Activated B cell treated with CpG ODN at 0.5 μM for 24 hours (primary cell): ENCODE results near the gene ACTL6B. TPM values are rescaled to one million over a fixed set of nuclear protein-coding genes. Genes with fewer than 3 reads are reported as not detected.

Experiments used
- ATAC-seq: fragments of 200-7000 bp; cut with Tn5 transposase; one replicate; pipeline ENCODE4 v1.10.0; 2021; ENCODE audit warnings: low read depth, mild to moderate bottlenecking, moderate library complexity
- CTCF ChIA-PET: fragments of 350-600 bp; sonication (Branson Sonifier 250); formaldehyde crosslinking; loops from one replicate; lab custom pipeline; 2021; ENCODE audit warnings: antibody characterized with exemption; lab: Charles Lee
- POLR2A ChIA-PET: fragments of 350-600 bp; sonication (Branson Sonifier 250); formaldehyde crosslinking; loops from one replicate; lab custom pipeline; 2021; ENCODE audit warnings: antibody characterized with exemption; lab: Charles Lee
- DNase-seq: peaks from one replicate; pipeline ENCODE4 v3.0.0; 2022
- H3K27ac Mint-ChIP-seq: one replicate; pipeline ENCODE4 v1.8.0; 2020; ENCODE audit warnings: mixed read lengths
- H3K27me3 Mint-ChIP-seq: one replicate; pipeline ENCODE4 v1.8.0; 2021; ENCODE audit warnings: mixed read lengths
- H3K36me3 Mint-ChIP-seq: one replicate; pipeline ENCODE4 v1.8.0; 2021; ENCODE audit warnings: low read depth, mixed read lengths
- H3K4me1 Mint-ChIP-seq: one replicate; pipeline ENCODE4 v1.8.0; 2021; ENCODE audit warnings: mixed read lengths
- H3K4me3 Mint-ChIP-seq: one replicate; pipeline ENCODE4 v1.8.0; 2020; ENCODE audit warnings: mild to moderate bottlenecking, mixed read lengths
- H3K9me3 Mint-ChIP-seq: one replicate; pipeline ENCODE4 v1.8.0; 2020; ENCODE audit warnings: mixed read lengths
- intact Hi-C: fragments of 100-400 bp; cut with micrococcal nuclease; formaldehyde crosslinking; loops from one replicate; pipeline ENCODE4 v1.15.1; 2024
- total RNA-seq: library from RNA; stranded (reverse); gene quantifications from 2 replicates; pipeline ENCODE4 v1.2.3, GENCODE V29; 2022
- TF ChIP-seq, protein P1 (sequence below): fragments of 200-600 bp; IDR thresholded peaks from one replicate; pipeline ENCODE4 v1.8.0; 2022; ENCODE audit warnings: antibody characterized with exemption, mild to moderate bottlenecking

ACTL6B gene
- total RNA-seq, 1 donor from 2014 or later, result not detected

DNA sequence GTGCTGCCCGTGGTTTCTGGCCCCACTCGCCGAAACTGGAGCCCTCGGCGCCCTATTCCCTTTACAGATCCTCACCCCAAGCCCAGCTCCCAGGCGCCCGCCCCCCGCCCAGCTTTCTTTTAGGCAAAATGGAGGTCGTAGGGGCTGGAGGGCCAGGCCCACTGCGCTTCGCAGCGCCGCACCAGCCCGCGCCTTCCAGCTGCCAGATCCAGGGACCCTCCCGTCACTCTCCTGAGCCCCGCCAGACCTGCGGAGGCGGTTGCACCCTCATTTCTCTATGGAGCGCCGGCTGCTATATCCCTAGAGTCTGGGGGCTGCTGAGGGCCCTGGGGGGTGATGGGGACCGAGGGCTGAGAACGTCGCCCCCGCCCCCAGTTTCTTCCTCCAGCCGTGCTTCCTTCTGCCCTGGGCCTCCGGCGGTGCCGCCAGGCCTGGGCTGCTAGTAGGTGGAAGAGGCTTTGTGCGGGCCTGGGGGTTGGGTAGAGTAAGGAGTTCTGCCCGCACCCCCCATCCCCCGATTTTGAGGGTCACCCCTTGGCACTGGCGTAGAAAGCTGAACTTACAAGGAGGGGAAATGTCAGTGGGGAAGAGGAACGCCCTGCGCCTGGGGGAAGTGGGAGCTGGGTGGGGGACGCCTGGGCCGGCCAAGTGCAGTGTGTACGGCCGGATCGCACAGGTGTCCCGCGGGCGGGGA, 18.3 kb upstream of the ACTL6B start:
- Mint-ChIP-seq H3K27ac (peak overlapping the region; percentile 95), H3K4me1 (peaks cover 11% of the 10 kb centered on the region), H3K9me3 (no peaks in the 10 kb centered on the region), H3K27me3 (no peaks in the 10 kb centered on the region), H3K4me3 (peak overlapping the region; percentile 97), H3K36me3 (peaks cover 32% of the 10 kb centered on the region)
- DNase-seq, result peak; percentile 56
- intact Hi-C loops, result loop anchor here (10.0 kb wide), 1 partner anchor 590 kb away; the partner anchor contains the start of genes COPS6 and ZNF3
- ATAC-seq, result no peak
- ChIA-PET POLR2A (interaction anchor here (0.6 to 6.3 kb wide), 13 partner anchors 8 to 275 kb away, joined by 3 to 60 read pairs (median 4); partner anchors contain the start of genes FBXO24, GIGYF1, LRCH4 and MOSPD3), CTCF (interaction anchor here (1.1 to 2.0 kb wide), 3 partner anchors 31 to 110 kb away, joined by 3 to 8 read pairs (median 3); partner anchors contain the start of gene POP7)
- TF ChIP-seq, protein P1, sequence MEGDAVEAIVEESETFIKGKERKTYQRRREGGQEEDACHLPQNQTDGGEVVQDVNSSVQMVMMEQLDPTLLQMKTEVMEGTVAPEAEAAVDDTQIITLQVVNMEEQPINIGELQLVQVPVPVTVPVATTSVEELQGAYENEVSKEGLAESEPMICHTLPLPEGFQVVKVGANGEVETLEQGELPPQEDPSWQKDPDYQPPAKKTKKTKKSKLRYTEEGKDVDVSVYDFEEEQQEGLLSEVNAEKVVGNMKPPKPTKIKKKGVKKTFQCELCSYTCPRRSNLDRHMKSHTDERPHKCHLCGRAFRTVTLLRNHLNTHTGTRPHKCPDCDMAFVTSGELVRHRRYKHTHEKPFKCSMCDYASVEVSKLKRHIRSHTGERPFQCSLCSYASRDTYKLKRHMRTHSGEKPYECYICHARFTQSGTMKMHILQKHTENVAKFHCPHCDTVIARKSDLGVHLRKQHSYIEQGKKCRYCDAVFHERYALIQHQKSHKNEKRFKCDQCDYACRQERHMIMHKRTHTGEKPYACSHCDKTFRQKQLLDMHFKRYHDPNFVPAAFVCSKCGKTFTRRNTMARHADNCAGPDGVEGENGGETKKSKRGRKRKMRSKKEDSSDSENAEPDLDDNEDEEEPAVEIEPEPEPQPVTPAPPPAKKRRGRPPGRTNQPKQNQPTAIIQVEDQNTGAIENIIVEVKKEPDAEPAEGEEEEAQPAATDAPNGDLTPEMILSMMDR, result no peak

DNA sequence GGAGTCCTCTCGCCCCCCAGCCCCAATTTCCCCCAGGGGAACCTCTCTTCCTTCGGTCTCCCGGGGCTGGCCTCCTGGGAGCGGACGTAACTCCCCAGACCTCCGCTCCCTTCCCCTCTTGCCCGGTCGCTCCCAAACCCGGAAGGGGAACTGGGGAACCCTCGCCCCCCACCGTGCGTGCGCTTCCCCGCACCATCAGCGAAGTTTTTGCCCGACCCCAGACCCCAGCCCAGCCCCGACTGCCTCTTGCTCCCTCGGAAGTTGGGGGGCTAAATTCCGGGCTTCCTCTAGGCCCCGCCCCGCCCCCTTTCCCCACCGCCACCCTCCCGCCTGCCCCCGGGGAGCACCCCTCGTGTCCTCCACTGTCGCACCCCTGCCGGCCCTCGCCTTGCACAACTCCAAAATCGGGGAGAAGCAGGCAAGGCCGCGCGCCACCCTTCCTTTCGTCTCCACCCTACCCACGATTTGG, 17.7 kb upstream of the ACTL6B start:
- Mint-ChIP-seq H3K4me1 (peaks cover 11% of the 10 kb centered on the region), H3K27ac (peak overlapping the region; percentile 95), H3K9me3 (no peaks in the 10 kb centered on the region), H3K36me3 (peaks cover 27% of the 10 kb centered on the region), H3K4me3 (peak overlapping the region; percentile 97), H3K27me3 (no peaks in the 10 kb centered on the region)
- ATAC-seq (no peak), DNase-seq (no peak)
- POLR2A ChIA-PET, result interaction anchor here (0.6 to 6.3 kb wide), 8 partner anchors 9 to 276 kb away, joined by 4 to 60 read pairs (median 6); partner anchors contain the start of genes FBXO24, GIGYF1, LRCH4 and MOSPD3
- intact Hi-C loops, result loop anchor here (1.0 to 10.0 kb wide), 11 partner anchors 21 to 589 kb away; partner anchors contain the start of genes COPS6, FBXO24, LRCH4 and MEPCE
- CTCF ChIA-PET, result interaction anchor here (1.1 kb wide), 1 partner anchor 32 kb away, joined by 3 read pairs; the partner anchor contains the start of gene POP7
- TF ChIP-seq, protein P1, result no peak

DNA sequence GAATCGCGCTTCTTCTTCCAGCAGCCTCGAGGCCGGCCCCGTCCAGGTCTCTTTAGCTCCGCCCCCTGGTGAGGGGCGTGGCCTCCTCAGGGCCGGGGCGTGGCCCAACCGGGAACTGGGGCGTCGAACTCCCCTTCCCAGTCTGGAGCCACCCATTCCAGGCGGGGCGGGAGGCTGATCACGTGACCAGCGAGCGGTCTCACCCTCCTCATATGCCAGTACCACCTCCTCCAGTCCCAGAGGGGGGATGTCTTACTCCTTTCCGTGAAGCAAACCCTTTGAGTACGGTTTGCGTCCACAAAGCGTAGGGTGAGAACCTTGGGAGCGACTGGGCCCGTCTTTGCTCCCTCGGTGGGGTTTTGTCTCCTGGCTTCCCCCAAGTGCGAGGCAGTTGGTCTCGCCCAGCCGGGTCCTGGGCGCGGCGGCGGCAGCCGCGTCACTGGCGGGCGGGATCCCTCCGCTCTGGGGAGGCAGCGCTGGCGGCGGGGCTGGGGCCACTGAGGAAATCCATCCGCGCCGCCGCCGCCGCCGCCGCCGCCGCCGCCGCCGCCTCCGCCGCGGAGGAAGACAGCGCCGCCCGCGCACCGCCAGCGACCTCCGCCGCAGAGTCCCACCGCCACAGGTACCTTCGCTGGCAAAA, 17.2 kb upstream of the ACTL6B start, which contains the start of gene GNB2:
Gene GNB2 (plus strand): TSS at position 439 of the 640 bp plus-strand sequence. CDS start 2,526 bp downstream, outside the sequence.
- peak; percentile 67 for ATAC-seq
- TF ChIP-seq, protein P1, result no peak

DNA sequence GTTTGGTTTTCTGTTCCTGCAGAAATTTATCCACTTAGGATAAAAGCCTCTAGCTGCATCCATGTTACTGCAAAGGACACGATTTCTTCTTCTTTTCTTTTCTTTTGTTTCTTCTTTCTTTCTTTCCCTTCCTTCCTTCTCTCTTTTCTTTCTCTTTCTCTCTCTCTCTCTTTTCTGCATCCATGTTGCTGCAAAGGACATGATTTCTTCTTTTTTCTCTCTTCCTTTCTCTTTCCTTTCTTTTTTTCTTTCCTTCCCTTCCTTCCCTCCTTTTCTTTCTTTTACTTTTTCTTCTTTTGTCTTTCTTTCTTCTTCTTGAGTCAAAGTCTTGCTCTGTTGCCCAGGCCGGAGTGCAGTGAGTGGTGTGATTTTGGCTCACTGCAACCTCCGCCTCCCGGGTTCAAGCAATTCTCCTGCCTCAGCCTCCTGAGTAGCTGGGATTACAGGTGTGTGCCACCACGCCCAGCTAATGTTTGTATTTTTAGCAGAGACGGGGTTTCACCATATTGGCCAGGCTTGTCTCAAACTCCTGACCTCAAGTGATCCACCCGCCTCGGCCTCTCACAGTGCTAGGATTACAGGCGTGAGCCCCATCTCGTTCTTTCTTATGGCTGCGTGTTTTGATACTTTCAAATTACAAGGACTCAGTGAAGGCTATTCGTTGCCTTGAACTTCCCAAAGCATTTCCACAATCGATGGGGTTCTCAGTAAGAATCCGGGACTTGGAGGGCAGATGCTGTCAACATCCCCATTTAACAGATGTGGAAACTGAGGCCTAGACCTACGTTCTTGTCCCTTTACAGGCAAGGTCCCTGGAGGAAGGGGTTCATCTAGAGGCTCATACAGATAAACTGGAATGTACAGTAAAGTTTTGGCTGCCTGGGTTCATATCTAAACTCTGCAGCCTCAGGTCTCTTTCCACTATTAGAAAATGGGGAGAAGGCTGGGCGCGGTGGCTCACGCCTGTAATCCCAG, 15.4 kb upstream of the ACTL6B start:
- intact Hi-C loops, result loop anchor here (2.0 to 10.0 kb wide), 2 partner anchors 193 to 587 kb away; partner anchors contain the start of genes COPS6, TSC22D4 and ZNF3
- DNase-seq (no peak), ATAC-seq (no peak)
- Mint-ChIP-seq H3K4me3 (no peak overlapping the region), H3K27me3 (no peaks in the 10 kb centered on the region), H3K9me3 (no peaks in the 10 kb centered on the region), H3K4me1 (peaks cover 12% of the 10 kb centered on the region), H3K27ac (no peak overlapping the region), H3K36me3 (peaks cover 10% of the 10 kb centered on the region)
- CTCF ChIA-PET, result no interaction called here
- POLR2A ChIA-PET, result interaction anchor here (1.4 to 2.2 kb wide), 2 partner anchors 22 to 85 kb away, joined by 5 to 6 read pairs; partner anchors contain the start of genes FBXO24 and GIGYF1
- TF ChIP-seq, protein P1, result no peak

More for the DNA sequence above, 17.2 kb upstream of the ACTL6B start, which contains the start of gene GNB2:
- ChIA-PET CTCF (interaction anchor here (0.8 to 1.0 kb wide), 3 partner anchors 15 to 61 kb away, joined by 3 to 4 read pairs (median 3); partner anchors contain the start of gene MOSPD3), POLR2A (interaction anchor here (0.6 to 6.3 kb wide), 17 partner anchors 17 to 658 kb away, joined by 3 to 60 read pairs (median 5); partner anchors contain the start of genes FBXO24, GIGYF1, LRCH4 and MOSPD3)
- intact Hi-C loops, result loop anchor here (1.0 to 10.0 kb wide), 11 partner anchors 22 to 589 kb away; partner anchors contain the start of genes COPS6, FBXO24, LRCH4 and MEPCE
- Mint-ChIP-seq H3K4me3 (peak within 1 kb of the TSS; percentile 97), H3K4me1 (peaks cover 11% of the 10 kb centered on the region), H3K36me3 (peaks cover 25% of the 10 kb centered on the region), H3K9me3 (no peaks in the 10 kb centered on the region), H3K27me3 (no peaks in the 10 kb centered on the region), H3K27ac (peak within 1 kb of the TSS; percentile 95)
- peak; percentile 99 for DNase-seq
